ENCODE results near the gene LIMA1.

Gene LIMA1

GRCh38 chr12:50129290-50129689 is 154.0 kb downstream of the LIMA1 start:
- no peak for DNase-seq (ENCODE audit: low read depth)

GRCh38 chr12:50127546-50127945 is 155.8 kb downstream of the LIMA1 start:
- no peak for DNase-seq (ENCODE audit: low read depth)
